Activated CD4-positive, alpha-beta T cell treated with anti-CD3 and anti-CD28 coated beads for 48 hours (primary cell): ENCODE measurements around the gene LDHD.
"Not testable (repeated sequence)": the region's sequence is repeated elsewhere in the genome, so short reads cannot be mapped to it uniquely, and the experiment has no call there.

ENCODE experiments used
- DNase-seq: peaks from one replicate; pipeline ENCODE4 v3.0.0-alpha.2; 2020

The LDHD gene

GRCh38 chr16:75099075-75099667 is 17.4 kb downstream of the LDHD start:
- DNase-seq: no peak

- DNase-seq: peak; percentile 87
Measured at GRCh38 chr16:75097941-75098901, 18.4 kb downstream of the LDHD start.

GRCh38 chr16:75097191-75097761 is 19.3 kb downstream of the LDHD start:
- no peak for DNase-seq

- no peak for DNase-seq
Measured at GRCh38 chr16:75096656-75097055, 19.9 kb downstream of the LDHD start.

GRCh38 chr16:75095204-75095621 is 21.4 kb downstream of the LDHD start:
- DNase-seq: no peak

- DNase-seq: no peak
Measured at GRCh38 chr16:75093598-75094540, 22.7 kb downstream of the LDHD start.

- no peak for DNase-seq
Measured at GRCh38 chr16:75092777-75093176, 23.8 kb downstream of the LDHD start.

GRCh38 chr16:75091619-75092018 is 25.0 kb downstream of the LDHD start:
- not testable (repeated sequence) for DNase-seq

GRCh38 chr16:75090899-75091298 is 25.7 kb downstream of the LDHD start:
- DNase-seq: not testable (repeated sequence)

- no peak for DNase-seq
Measured at GRCh38 chr16:75089486-75090202, 26.9 kb downstream of the LDHD start.

- DNase-seq: no peak
Measured at GRCh38 chr16:75088934-75089333, 27.6 kb downstream of the LDHD start.

- DNase-seq: no peak
Measured at GRCh38 chr16:75088216-75088615, 28.4 kb downstream of the LDHD start.

- no peak for DNase-seq
Measured at GRCh38 chr16:75087375-75087979, 29.1 kb downstream of the LDHD start.

GRCh38 chr16:75086688-75087374 is 29.7 kb downstream of the LDHD start:
- DNase-seq: no peak

GRCh38 chr16:75086281-75086680 is 30.3 kb downstream of the LDHD start:
- no peak for DNase-seq

- no peak for DNase-seq
Measured at GRCh38 chr16:75085556-75085955, 31.0 kb downstream of the LDHD start.

- no peak for DNase-seq
Measured at GRCh38 chr16:75083813-75084212, 32.8 kb downstream of the LDHD start.

- DNase-seq: no peak
Measured at GRCh38 chr16:75081179-75081859, 35.3 kb downstream of the LDHD start.

- no peak for DNase-seq
Measured at GRCh38 chr16:75080205-75081029, 36.2 kb downstream of the LDHD start.
